IMR-90 (cell line): ENCODE data around the gene PLXDC1. TPM values are rescaled to one million over a fixed set of nuclear protein-coding genes. Genes with fewer than 3 reads are reported as not detected.

Experiments used
- ATAC-seq: fragments of 200-7000 bp; cut with Tn5 transposase; 2 replicates; pipeline ENCODE4 v1.9.1; 2020; ENCODE audit warnings: low read depth, mild to moderate bottlenecking, moderate library complexity
- BruUV-seq: library from RNA; stranded (reverse); fragments of 400-500 nt; replicated peaks from 2 replicates; lab custom pipeline; 2021; lab: Mats Ljungman, UMichigan
- CTCF ChIA-PET: fragments of 300-600 bp; formaldehyde crosslinking; extraction: SDS; loops from one replicate; lab custom pipeline; 2021; ENCODE audit warnings: antibody characterized with exemption; lab: Yijun Ruan, JAX
- POLR2A ChIA-PET: fragments of 300-600 bp; sonication (Branson Sonifier 250); formaldehyde crosslinking; loops from one replicate; lab custom pipeline; 2022; ENCODE audit warnings: antibody characterized with exemption; ENCODE audit not compliant: unreplicated experiment; lab: Charles Lee
- DNase-seq: peaks from one replicate; pipeline ENCODE4 v3.0.0; 2013
- H2AFZ ChIP-seq: replicated peaks from 2 replicates; pipeline ENCODE3; 2013; ENCODE audit warnings: low read length, mild to moderate bottlenecking; ENCODE audit not compliant: poor library complexity
- H2AK5ac ChIP-seq: 2 replicates; pipeline ENCODE4 v1.6.1; 2013; ENCODE audit warnings: low read depth, low read length, inconsistent platforms
- H2AK9ac ChIP-seq: replicated peaks from 2 replicates; pipeline ENCODE3; 2013; ENCODE audit warnings: mild to moderate bottlenecking, low read depth, low read length, moderate library complexity; ENCODE audit not compliant: poor library complexity
- H2BK120ac ChIP-seq: 2 replicates; pipeline ENCODE4 v1.6.1; 2013; ENCODE audit warnings: low read depth, low read length, inconsistent platforms
- H2BK15ac ChIP-seq: 3 replicates; pipeline ENCODE4 v1.6.1; 2013; ENCODE audit warnings: low read depth, low read length, inconsistent platforms
- H2BK20ac ChIP-seq: 2 replicates; pipeline ENCODE4 v1.6.1; 2013; ENCODE audit warnings: low read depth, mild to moderate bottlenecking, inconsistent platforms, low read length, moderate library complexity
- H2BK5ac ChIP-seq: 2 replicates; pipeline ENCODE4 v1.6.1; 2013; ENCODE audit warnings: mild to moderate bottlenecking, low read depth, low read length, inconsistent platforms; ENCODE audit not compliant: poor library complexity, severe bottlenecking
- H3K14ac ChIP-seq: replicated peaks from 2 replicates; pipeline ENCODE4 v1.6.1; 2013; ENCODE audit warnings: low read depth, low read length, inconsistent platforms
- H3K18ac ChIP-seq: 2 replicates; pipeline ENCODE4 v1.6.1; 2013; ENCODE audit warnings: low read depth, low read length, control low read depth
- H3K23ac ChIP-seq: 2 replicates; pipeline ENCODE4 v1.6.1; 2013; ENCODE audit warnings: low read depth, low read length, inconsistent platforms
- H3K27ac ChIP-seq: 2 replicates; pipeline ENCODE4 v1.5.1; 2013; ENCODE audit warnings: mild to moderate bottlenecking, control low read depth, low read length; ENCODE audit not compliant: insufficient read depth
- H3K27me3 ChIP-seq: 2 replicates; pipeline ENCODE4 v1.6.1; 2013; ENCODE audit warnings: low read length; ENCODE audit not compliant: control insufficient read depth, insufficient read depth
- H3K36me3 ChIP-seq: 2 replicates; pipeline ENCODE4 v1.6.1; 2013; ENCODE audit warnings: low read length, mixed read lengths; ENCODE audit not compliant: control insufficient read depth, insufficient read depth
- H3K4ac ChIP-seq: 2 replicates; pipeline ENCODE4 v1.6.1; 2013; ENCODE audit warnings: low read depth, low read length, inconsistent platforms
- H3K4me1 ChIP-seq: 2 replicates; pipeline ENCODE4 v1.6.1; 2013; ENCODE audit warnings: low read length, mixed read lengths; ENCODE audit not compliant: control insufficient read depth, insufficient read depth
- H3K4me2 ChIP-seq: 2 replicates; pipeline ENCODE4 v1.6.1; 2013; ENCODE audit warnings: low read depth, mild to moderate bottlenecking, control low read depth, low read length, moderate library complexity
- H3K4me3 ChIP-seq: 2 replicates; pipeline ENCODE4 v1.5.1; 2013; ENCODE audit warnings: low read depth, mild to moderate bottlenecking, control low read depth, low read length, moderate library complexity; ENCODE audit not compliant: insufficient read depth
- H3K56ac ChIP-seq: 2 replicates; pipeline ENCODE4 v1.6.1; 2013; ENCODE audit warnings: low read length, inconsistent platforms; ENCODE audit not compliant: insufficient read depth; ENCODE audit errors: extremely low read depth
- H3K79me1 ChIP-seq, 2 experiments: 2 replicates each; pipeline ENCODE4 v1.6.1; 2013; ENCODE audit warnings: low read length in 2 of 2, inconsistent platforms in 1 of 2, low read depth in 1 of 2
- H3K9ac ChIP-seq: 2 replicates; pipeline ENCODE4 v1.6.1; 2013; ENCODE audit warnings: low read depth, low read length, control low read depth
- H3K9me1 ChIP-seq: 2 replicates; pipeline ENCODE4 v1.6.1; 2013; ENCODE audit warnings: low read length, inconsistent platforms; ENCODE audit not compliant: insufficient read depth
- H3K9me3 ChIP-seq: 2 replicates; pipeline ENCODE4 v1.6.1; 2013; ENCODE audit warnings: low read length; ENCODE audit not compliant: control insufficient read depth, insufficient read depth
- H4K20me1 ChIP-seq: 2 replicates; pipeline ENCODE4 v1.6.1; 2013; ENCODE audit warnings: low read length, inconsistent platforms; ENCODE audit not compliant: insufficient read depth
- H4K5ac ChIP-seq: 2 replicates; pipeline ENCODE4 v1.6.1; 2013; ENCODE audit warnings: mild to moderate bottlenecking, low read depth, low read length, control low read depth
- H4K8ac ChIP-seq, 2 experiments: 2 replicates each; pipeline ENCODE4 v1.6.1; 2013; ENCODE audit warnings: low read depth in 2 of 2, low read length in 2 of 2, control low read depth in 1 of 2, inconsistent platforms in 1 of 2
- H4K91ac ChIP-seq: 2 replicates; pipeline ENCODE4 v1.6.1; 2013; ENCODE audit warnings: low read depth, low read length, inconsistent platforms; ENCODE audit not compliant: insufficient read depth
- CEBPB ChIP-seq: IDR thresholded peaks from 2 replicates; pipeline ENCODE4 v1.6.1; 2012; ENCODE audit warnings: low read depth, low read length, improper control_type of control experiment
- ELK1 ChIP-seq: fragments of 150-350 bp; IDR thresholded peaks from 2 replicates; pipeline ENCODE4 v1.6.1; 2016; ENCODE audit warnings: low read depth, mild to moderate bottlenecking, low read length, moderate library complexity, borderline replicate concordance
- FOS ChIP-seq: fragments of 150-350 bp; IDR thresholded peaks from 2 replicates; pipeline ENCODE4 v1.6.1; 2016; ENCODE audit warnings: low read depth, low read length
- MAZ ChIP-seq: IDR thresholded peaks from 2 replicates; pipeline ENCODE4 v1.6.1; 2012; ENCODE audit warnings: low read depth, mild to moderate bottlenecking, low read length, improper control_type of control experiment, moderate library complexity, borderline replicate concordance
- POLR2A ChIP-seq: IDR thresholded peaks from 2 replicates; pipeline ENCODE4 v1.6.1; 2012; ENCODE audit warnings: mild to moderate bottlenecking, low read depth, low read length
- RFX5 ChIP-seq: IDR thresholded peaks from 2 replicates; pipeline ENCODE4 v1.8.0; 2012; ENCODE audit warnings: low read depth, mild to moderate bottlenecking, low read length, moderate library complexity
- WGBS, 2 experiments: methylation state at CpG; one replicate each; pipeline versions ENCODE4 v1.1.5 to v1.1.7; 2013; ENCODE audit warnings: missing lambda C conversion rate in 2 of 2; ENCODE audit not compliant: insufficient read length in 1 of 2; ENCODE audit errors: extremely low coverage in 2 of 2; 5-methylcytosine and 5-hydroxymethylcytosine counted together
- dilution Hi-C: fragments of 300-500 bp; cut with HindIII; formaldehyde crosslinking; loops from one replicate; pipeline ENCODE4 v1.14.3; 2018; ENCODE audit warnings: low sequenced_read_pairs; ENCODE audit not compliant: unreplicated experiment
- in situ Hi-C: fragments of 300-500 bp; cut with MboI; formaldehyde crosslinking; loops from 3 replicates; pipeline ENCODE4 v1.14.3; 2019; ENCODE audit warnings: low sequenced_read_pairs, inconsistent platforms, mixed read lengths
- intact Hi-C: fragments of 100-400 bp; cut with micrococcal nuclease; formaldehyde crosslinking; loops from 2 replicates; pipeline ENCODE4 v1.10.0; 2022
- polyA plus RNA-seq, 3 experiments: library from polyadenylated mRNA; depleted of rRNA; stranded (reverse); fragments of >200 nt; gene quantifications; 2 replicates each; pipeline ENCODE4 v1.2.3, GENCODE V29; 2012; ENCODE audit warnings: low replicate concordance in 1 of 3
- total RNA-seq: library from RNA; depleted of rRNA; stranded (reverse); fragments of >200 nt; gene quantifications from 2 replicates; pipeline ENCODE4 v1.2.3, GENCODE V29; 2012

Gene PLXDC1
- total and polyA plus RNA-seq, 2 of the 4 experiments (the other 2 are of a cell fraction), result under 0.01 to 0.50 TPM

GRCh38 chr17:39170558-39170957, 19.1 kb upstream of the PLXDC1 start:
- no peak for TF ChIP-seq FOS
- no peak for TF ChIP-seq ELK1
- no peak for TF ChIP-seq MAZ
- TF ChIP-seq RFX5, result no peak
- no peak for TF ChIP-seq POLR2A
- TF ChIP-seq CEBPB, result no peak
- no peak overlapping the region for H2BK15ac ChIP-seq
- no peak overlapping the region for H3K56ac ChIP-seq
- H3K4ac ChIP-seq, result no peak overlapping the region
- DNase-seq, result no peak
- no peak overlapping the region for H3K9ac ChIP-seq
- in situ Hi-C loops, result no loop called here
- no peak overlapping the region for H3K27ac ChIP-seq
- H2AK5ac ChIP-seq, result no peak overlapping the region
- H4K91ac ChIP-seq, result no peak overlapping the region
- CTCF ChIA-PET, result no interaction called here
- H3K14ac ChIP-seq, result no peak overlapping the region
- dilution Hi-C loops, result no loop called here
- H4K5ac ChIP-seq, result no peak overlapping the region
- ATAC-seq, result no peak
- no peak overlapping the region for H2AFZ ChIP-seq
- H3K4me3 ChIP-seq, result no peak overlapping the region
- H3K9me1 ChIP-seq, result 0 out of 2 replicates have a peak, but pooled peaks cover 3% of the 10 kb centered on the region
- H3K79me1 ChIP-seq, result no peaks in the 10 kb centered on the region
- peaks cover 4% of the 10 kb centered on the region; the same call in 1 of the 2 replicates for H4K20me1 ChIP-seq
- peaks cover 3% of the 10 kb centered on the region; the same call in 1 of the 2 replicates for H3K4me1 ChIP-seq
- WGBS, 2 experiments, result 80% methylated on average over 2 of the region's 6 CpGs; no CpG with 5 or more reads in 1 of the 2 experiments
- no peak overlapping the region for H3K23ac ChIP-seq
- no peak overlapping the region for H2BK20ac ChIP-seq
- H3K36me3 ChIP-seq, result peaks cover 2% of the 10 kb centered on the region; the same call in 1 of the 2 replicates
- intact Hi-C loops, result no loop called here
- no TSS peak for BruUV-seq
- no peak overlapping the region for H2AK9ac ChIP-seq
- no peak overlapping the region for H3K18ac ChIP-seq
- no peak overlapping the region for H2BK5ac ChIP-seq
- no peak overlapping the region for H4K8ac ChIP-seq
- POLR2A ChIA-PET, result no interaction called here
- no peaks in the 10 kb centered on the region for H3K9me3 ChIP-seq
- H3K27me3 ChIP-seq, result peaks cover 19% of the 10 kb centered on the region
- no peak overlapping the region for H3K4me2 ChIP-seq
- H2BK120ac ChIP-seq, result no peak overlapping the region
